ENCODE results near the gene ASGR1.

GRCh38 chr17:7131423-7131791, 47.8 kb downstream of the ASGR1 start:
- no peak for TF ChIP-seq CTCF (IDR thresholded peaks at IDR 0.05; ENCODE audit: low read depth, low read length)
- no peak for TF ChIP-seq EZH2phosphoT487 (IDR thresholded peaks at IDR 0.05; ENCODE audit: low read depth)
